ENCODE measurements around the gene PLCD4. TPM values are rescaled to one million over a fixed set of nuclear protein-coding genes. Genes with fewer than 3 reads are reported as not detected.

Gene PLCD4
- 0.85 and 1.6 TPM in 2 replicates for total RNA-seq

DNA sequence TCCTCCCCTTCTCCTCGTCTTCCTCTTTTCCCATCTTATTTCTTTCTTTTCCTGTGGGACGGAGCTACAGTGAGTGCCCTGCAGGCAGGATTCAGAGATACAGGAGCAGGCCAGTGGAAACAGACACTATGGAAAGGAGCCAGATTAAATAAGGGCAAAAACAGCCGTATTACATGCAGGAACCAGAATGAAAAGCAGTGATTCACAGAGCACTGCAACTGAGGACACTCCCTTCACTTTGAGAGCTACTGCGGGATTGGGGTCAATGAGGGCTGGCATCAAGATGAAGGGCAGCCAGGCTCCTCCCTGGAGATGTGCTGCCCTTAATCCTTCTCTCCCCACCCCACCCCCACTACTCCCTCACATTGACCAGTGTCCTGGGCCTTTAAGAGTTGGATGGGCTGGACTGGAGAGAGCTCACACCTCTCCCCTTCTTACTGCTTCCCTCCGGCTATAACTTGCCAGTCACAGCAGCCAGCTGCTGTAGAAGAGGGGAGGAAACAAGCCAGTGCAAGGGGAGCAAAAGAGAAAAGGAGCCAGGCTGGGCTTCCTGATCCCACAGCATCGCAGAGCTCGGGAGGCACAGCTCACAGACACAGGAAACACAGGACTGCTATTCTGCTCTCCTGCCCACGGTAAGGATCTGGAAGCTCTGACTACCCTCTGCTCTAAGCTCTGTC, at the start of gene PLCD4:
Gene PLCD4, plus strand, starts transcription at position 464 of the 680 bp plus-strand sequence. CDS start 7,841 bp downstream, outside the sequence.

DNA sequence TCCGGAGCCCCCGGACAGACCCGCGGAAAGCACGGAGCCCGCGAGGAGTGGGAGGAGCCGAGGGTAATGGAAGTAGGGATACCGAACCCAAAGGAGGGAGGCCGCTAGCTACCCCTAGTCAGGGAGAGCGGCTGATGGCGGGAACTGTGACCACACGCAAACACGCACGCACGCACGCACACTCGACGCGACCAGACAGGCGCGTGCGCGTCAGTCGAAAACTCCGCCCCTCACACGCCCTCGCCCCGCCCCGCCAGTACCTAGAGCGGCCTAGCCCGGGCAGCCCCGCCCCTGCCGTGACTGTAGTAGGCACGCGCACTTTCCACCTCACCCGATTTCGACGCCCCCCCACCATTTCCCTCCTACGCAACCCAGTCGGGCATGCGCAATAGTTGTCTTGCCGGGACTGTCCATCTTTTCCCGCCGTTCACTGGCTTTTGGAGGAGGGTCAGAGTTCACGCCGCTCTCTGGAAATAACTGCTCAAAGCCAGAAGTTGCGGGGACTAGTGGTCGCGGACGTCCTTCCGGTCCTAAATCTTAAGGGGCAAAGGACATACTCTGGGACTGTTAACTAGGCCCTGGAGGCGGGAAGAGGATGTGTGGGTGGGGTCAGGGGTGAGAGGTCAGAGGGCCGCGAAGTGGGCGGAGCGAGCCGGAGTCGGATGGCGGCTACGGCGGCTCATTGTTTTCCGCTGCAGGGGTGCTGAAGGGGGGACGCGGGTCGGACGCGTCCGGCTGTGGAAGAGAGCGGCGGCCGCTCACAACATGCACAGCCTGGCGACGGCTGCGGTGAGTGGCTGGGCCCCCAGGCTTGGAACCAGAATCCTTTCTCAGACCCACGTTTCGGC, 39.3 kb upstream of the PLCD4 start, which contains the start of the genes CNOT9 and USP37:
Gene CNOT9, plus strand, starts transcription at position 650 of the 848 bp plus-strand sequence. Its CDS starts 116 bp downstream, at position 766.
Gene USP37, minus strand, starts transcription at position 162 of the 848 bp plus-strand sequence. CDS start 9,698 bp downstream, outside the sequence.

DNA sequence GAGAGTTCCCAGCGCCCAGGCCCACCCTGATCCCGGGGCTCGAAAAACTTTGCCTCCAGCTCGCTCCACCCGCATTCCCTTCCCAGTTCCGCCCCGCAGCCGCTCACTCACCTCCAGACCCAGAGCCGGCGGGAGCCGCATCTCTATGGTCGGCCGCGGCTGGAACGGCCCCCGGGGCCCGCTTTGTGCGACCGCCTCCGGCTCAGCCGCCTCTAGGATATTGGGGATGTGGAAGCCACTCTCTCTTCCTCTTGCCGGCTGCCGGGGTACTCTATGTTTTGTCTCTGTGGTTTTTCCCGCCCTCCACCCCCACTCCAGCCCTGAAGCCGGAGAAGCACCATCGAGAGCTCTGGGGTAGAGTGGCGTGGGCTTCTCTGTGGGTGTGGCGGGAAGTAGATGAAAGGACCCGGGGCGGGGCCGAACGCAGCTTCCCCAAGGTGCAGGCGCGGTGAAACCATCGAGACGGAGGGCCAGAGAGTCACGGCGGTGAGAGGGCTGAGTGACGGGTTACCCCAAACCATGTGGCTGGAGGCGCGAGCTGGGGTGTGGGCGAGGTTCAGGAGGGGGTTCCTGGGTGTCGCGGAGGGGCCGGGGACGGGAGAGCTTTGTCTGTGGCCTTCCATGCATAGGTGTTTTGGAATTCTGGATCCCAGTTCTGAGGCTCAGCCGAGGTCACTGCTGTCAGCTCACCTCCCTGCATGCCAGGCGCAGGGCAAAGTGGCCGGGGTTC, 51.7 kb downstream of the PLCD4 start, which contains the start of the genes BCS1L and ZNF142:
Gene BCS1L, plus strand, starts transcription at position 426 of the 730 bp plus-strand sequence. CDS start 1,305 bp downstream, outside the sequence.
Gene ZNF142, minus strand, starts transcription at position 366 of the 730 bp plus-strand sequence. CDS start 3,194 bp downstream, outside the sequence.

DNA sequence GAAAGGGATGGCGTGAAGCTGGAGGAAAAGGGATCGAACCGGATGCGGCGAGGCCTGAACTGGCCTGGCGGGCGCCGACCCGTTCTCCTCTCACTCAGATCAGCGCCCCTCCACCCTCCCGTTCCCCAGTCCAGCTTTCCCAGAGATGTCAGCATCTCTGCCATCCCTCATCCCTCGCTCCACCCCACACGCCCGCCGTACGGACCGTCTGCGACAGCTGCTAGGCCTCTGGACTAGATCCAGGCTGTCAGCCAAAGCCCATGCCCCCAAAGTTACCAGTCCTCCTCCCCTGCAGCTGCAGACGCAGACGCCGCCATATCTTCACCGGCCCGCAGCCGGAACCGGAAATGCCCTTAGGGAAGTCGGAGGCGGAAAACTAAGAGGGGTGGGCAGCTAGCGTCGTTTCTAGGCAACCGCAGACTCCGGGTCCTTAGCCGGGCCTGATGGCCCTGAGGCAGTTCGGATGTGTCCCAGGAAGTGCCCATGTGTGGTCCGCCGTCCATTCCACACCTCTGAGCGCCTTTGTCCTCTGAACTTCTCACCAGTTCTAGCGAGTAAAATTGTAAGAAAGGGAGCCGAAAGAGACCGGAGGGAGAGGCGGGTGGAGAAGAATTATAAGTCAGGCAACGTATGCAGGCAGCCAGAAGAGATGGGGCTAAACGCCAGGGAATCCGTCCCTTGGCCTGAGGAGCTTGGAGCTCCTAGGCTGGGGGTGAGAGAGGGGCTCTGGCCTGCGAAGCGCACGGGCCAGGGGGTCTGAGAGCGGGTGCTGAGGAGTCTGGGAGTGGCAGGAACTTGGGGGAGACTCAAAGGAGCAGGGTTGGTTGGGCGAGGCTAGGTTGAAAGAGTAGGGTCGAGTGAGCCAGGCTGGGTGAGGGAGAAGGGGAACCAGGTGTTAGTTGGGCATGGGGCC, 64.2 kb downstream of the PLCD4 start, which contains the start of the genes RNF25 and STK36:
Gene RNF25, minus strand, starts transcription at position 349 of the 913 bp plus-strand sequence. Its CDS starts 32 bp downstream, at position 317.
Gene STK36, plus strand, starts transcription at position 433 of the 913 bp plus-strand sequence. CDS start 744 bp downstream, outside the sequence.

Other genes starting within 250 kb of the PLCD4 start
- under 0.01 and 0.19 TPM in 2 replicates for gene SLC11A1, start 225.6 kb upstream of the PLCD4 start, total RNA-seq
- gene CTDSP1, start 208.0 kb upstream of the PLCD4 start, total RNA-seq, result 34.9 and 66.9 TPM in 2 replicates
- gene VIL1, start 188.8 kb upstream of the PLCD4 start, total RNA-seq, result not detected in 2 replicates
- 7.7 and 10.4 TPM in 2 replicates for gene USP37, start 39.5 kb upstream of the PLCD4 start, total RNA-seq
- 33.5 and 42.1 TPM in 2 replicates for gene CNOT9, start 39.1 kb upstream of the PLCD4 start, total RNA-seq
- gene ZNF142, start 51.7 kb downstream of the PLCD4 start, total RNA-seq, result 6.5 and 8.2 TPM in 2 replicates
- gene BCS1L, start 51.8 kb downstream of the PLCD4 start, total RNA-seq, result 35.8 and 45.3 TPM in 2 replicates
- 30.0 and 44.4 TPM in 2 replicates for gene RNF25, start 64.1 kb downstream of the PLCD4 start, total RNA-seq
- gene STK36, start 64.2 kb downstream of the PLCD4 start, total RNA-seq, result 10.9 and 24.0 TPM in 2 replicates
- 5.6 and 8.7 TPM in 2 replicates for gene TTLL4, start 102.9 kb downstream of the PLCD4 start, total RNA-seq
- gene CYP27A1, start 174.2 kb downstream of the PLCD4 start, total RNA-seq, result 5.8 and 8.6 TPM in 2 replicates
- gene PRKAG3, start 223.9 kb downstream of the PLCD4 start, total RNA-seq, result not detected in 2 replicates

All from endothelial cell of coronary artery (primary cell).